Bone marrow (tissue), 2 donors: ENCODE measurements around the gene TMEM191C.
"Not testable (repeated sequence)": the region's sequence is repeated elsewhere in the genome, so short reads cannot be mapped to it uniquely, and the experiment has no call there.

Experiments used
- DNase-seq, 2 donors: peaks; one replicate each; lab custom pipeline; 2025; lab: John Stamatoyannopoulos, UW

The TMEM191C gene

GRCh38 chr22:21467337-21468193 is at the start of gene TMEM191C:
Gene TMEM191C, plus strand, starts transcription at chr22:21467387. Its CDS starts 73 bp downstream, at chr22:21467460.
- DNase-seq, result not testable (repeated sequence)

GRCh38 chr22:21417853-21418252 is 49.3 kb upstream of the TMEM191C start:
- not testable (repeated sequence) for DNase-seq

GRCh38 chr22:21418974-21419638 is 48.1 kb upstream of the TMEM191C start:
- DNase-seq, result not testable (repeated sequence)

- not testable (repeated sequence) for DNase-seq
Measured at GRCh38 chr22:21420180-21420763, 46.9 kb upstream of the TMEM191C start.

GRCh38 chr22:21424084-21424709 is 43.0 kb upstream of the TMEM191C start:
- not testable (repeated sequence) for DNase-seq

- DNase-seq, result not testable (repeated sequence)
Measured at GRCh38 chr22:21434378-21435233, 32.6 kb upstream of the TMEM191C start.

- DNase-seq, result not testable (repeated sequence)
Measured at GRCh38 chr22:21435998-21436810, 31.0 kb upstream of the TMEM191C start.

GRCh38 chr22:21438013-21438412 is 29.2 kb upstream of the TMEM191C start:
- not testable (repeated sequence) for DNase-seq

GRCh38 chr22:21440018-21440636 is 27.1 kb upstream of the TMEM191C start:
- DNase-seq, result not testable (repeated sequence)

- not testable (repeated sequence) for DNase-seq
Measured at GRCh38 chr22:21440676-21441075, 26.5 kb upstream of the TMEM191C start.

GRCh38 chr22:21441170-21441569 is 26.0 kb upstream of the TMEM191C start:
- DNase-seq, result not testable (repeated sequence)

GRCh38 chr22:21442123-21442522 is 25.1 kb upstream of the TMEM191C start:
- DNase-seq, result not testable (repeated sequence)

GRCh38 chr22:21442646-21443045 is 24.5 kb upstream of the TMEM191C start:
- DNase-seq, result not testable (repeated sequence)

GRCh38 chr22:21443057-21443734 is 24.0 kb upstream of the TMEM191C start:
- no peak for DNase-seq

- no peak for DNase-seq
Measured at GRCh38 chr22:21443735-21444421, 23.3 kb upstream of the TMEM191C start.

GRCh38 chr22:21444701-21445436 is 22.3 kb upstream of the TMEM191C start:
- no peak for DNase-seq

- DNase-seq, result no peak
Measured at GRCh38 chr22:21445437-21446127, 21.6 kb upstream of the TMEM191C start.
